Stimulated activated naive CD8-positive, alpha-beta T cell treated with anti-CD3 and anti-CD28 coated beads, Interleukin-15, Interleukin-2, amounts not matched to agents 100 U/mL and 50 U/mL, for 24 hours (primary cell): ENCODE data around the gene LILRB3.
A peak's percentile ranks its signal among the peaks of the same experiment; 100 is the strongest.
"Not testable (repeated sequence)": the region's sequence is repeated elsewhere in the genome, so short reads cannot be mapped to it uniquely, and the experiment has no call there.

Experiments used
- ATAC-seq: fragments of 150-1000 bp; cut with Tn5 transposase; one replicate; pipeline ENCODE4 v1.10.0; 2021
- DNase-seq: peaks from one replicate; pipeline ENCODE4 v3.0.0; 2021

LILRB3 gene

GRCh38 chr19:54209811-54210494 lies 12.9 kb downstream of the LILRB3 start:
- ATAC-seq (no peak), DNase-seq (peak; percentile 53)

GRCh38 chr19:54209058-54209810 lies 13.6 kb downstream of the LILRB3 start:
- DNase-seq (peak; percentile 28), ATAC-seq (no peak)

- DNase-seq (no peak), ATAC-seq (no peak)
These were observed 14.1 kb downstream of the LILRB3 start for GRCh38 chr19:54208784-54209057.

- ATAC-seq (peak; percentile 22), DNase-seq (peak; percentile 81)
These were observed 14.6 kb downstream of the LILRB3 start for GRCh38 chr19:54207983-54208783.

GRCh38 chr19:54207676-54207982 lies 15.2 kb downstream of the LILRB3 start:
- peak; percentile 47 for ATAC-seq
- no peak for DNase-seq

- not testable (repeated sequence) for ATAC-seq
These were observed 15.6 kb downstream of the LILRB3 start for GRCh38 chr19:54207193-54207592.

GRCh38 chr19:54206831-54207177 lies 16.0 kb downstream of the LILRB3 start:
- peak; percentile 30 for DNase-seq
- no peak for ATAC-seq

More at GRCh38 chr19:54207193-54207592, 15.6 kb downstream of the LILRB3 start:
- DNase-seq = peak; percentile 30

- ATAC-seq = no peak
These were observed 16.6 kb downstream of the LILRB3 start for GRCh38 chr19:54206030-54206830.

GRCh38 chr19:54204767-54205468 lies 17.9 kb downstream of the LILRB3 start:
- DNase-seq = no peak
- no peak for ATAC-seq

More at GRCh38 chr19:54206030-54206830, 16.6 kb downstream of the LILRB3 start:
- peak; percentile 23 for DNase-seq

- DNase-seq = no peak
- ATAC-seq = no peak
These were observed 19.6 kb downstream of the LILRB3 start for GRCh38 chr19:54203151-54203611.

GRCh38 chr19:54201980-54202379 lies 20.8 kb downstream of the LILRB3 start:
- no peak for ATAC-seq
- no peak for DNase-seq

- no peak for DNase-seq
- no peak for ATAC-seq
These were observed 21.6 kb downstream of the LILRB3 start for GRCh38 chr19:54201172-54201701.

- ATAC-seq (no peak), DNase-seq (no peak)
These were observed 23.4 kb downstream of the LILRB3 start for GRCh38 chr19:54199401-54199800.

- ATAC-seq (no peak), DNase-seq (no peak)
These were observed 25.7 kb downstream of the LILRB3 start for GRCh38 chr19:54197121-54197520.

- no peak for ATAC-seq
- no peak for DNase-seq
These were observed 26.3 kb downstream of the LILRB3 start for GRCh38 chr19:54196536-54196935.

- ATAC-seq, DNase-seq: not testable (repeated sequence)
These were observed 28.3 kb downstream of the LILRB3 start for GRCh38 chr19:54194463-54194862.

- no peak for ATAC-seq
- DNase-seq = no peak
These were observed 29.8 kb downstream of the LILRB3 start for GRCh38 chr19:54193011-54193410.

GRCh38 chr19:54191811-54192453 lies 30.9 kb downstream of the LILRB3 start:
- ATAC-seq (no peak), DNase-seq (no peak)

GRCh38 chr19:54191011-54191810 lies 31.6 kb downstream of the LILRB3 start, which contains the start of gene TSEN34:
TSEN34 (plus strand) TSS chr19:54191308; CDS start chr19:54191365, 57 bp downstream.
- ATAC-seq (peak; percentile 21), DNase-seq (peak; percentile 90)

- DNase-seq (peak; percentile 100), ATAC-seq (peak; percentile 70)
These were observed 32.2 kb downstream of the LILRB3 start for GRCh38 chr19:54190503-54191010.
